Activated CD4-positive, CD25-positive, alpha-beta regulatory T cell treated with anti-CD3 and anti-CD28 coated beads, Interleukin-2, amount 50 U/mL, for 72 hours (primary cell): ENCODE measurements around the gene ATP2B2.
"Not testable (repeated sequence)": the region's sequence is repeated elsewhere in the genome, so short reads cannot be mapped to it uniquely, and the experiment has no call there.

Experiments
- DNase-seq: peaks from one replicate; pipeline ENCODE4 v3.0.0; 2021

Gene ATP2B2

GRCh38 chr3:10505050-10505790, at the start of gene ATP2B2:
ATP2B2 (minus strand) TSS chr3:10505586; CDS start chr3:10449543, 56,043 bp downstream.
- no peak for DNase-seq

GRCh38 chr3:10554746-10555145, 49.4 kb upstream of the ATP2B2 start:
- no peak for DNase-seq

- DNase-seq, result no peak
Observed at GRCh38 chr3:10554236-10554611, 48.8 kb upstream of the ATP2B2 start.

GRCh38 chr3:10553591-10554235, 48.3 kb upstream of the ATP2B2 start:
- no peak for DNase-seq

- DNase-seq, result no peak
Observed at GRCh38 chr3:10552631-10552943, 47.2 kb upstream of the ATP2B2 start.

GRCh38 chr3:10551821-10552630, 46.6 kb upstream of the ATP2B2 start:
- peak; percentile 75 for DNase-seq

GRCh38 chr3:10551139-10551538, 45.8 kb upstream of the ATP2B2 start:
- no peak for DNase-seq

GRCh38 chr3:10550705-10551104, 45.3 kb upstream of the ATP2B2 start:
- DNase-seq, result no peak

GRCh38 chr3:10549617-10550230, 44.3 kb upstream of the ATP2B2 start:
- DNase-seq, result no peak

- DNase-seq, result no peak
Observed at GRCh38 chr3:10548992-10549391, 43.6 kb upstream of the ATP2B2 start.

GRCh38 chr3:10547841-10548783, 42.7 kb upstream of the ATP2B2 start:
- DNase-seq, result no peak

- no peak for DNase-seq
Observed at GRCh38 chr3:10547413-10547812, 42.0 kb upstream of the ATP2B2 start.

GRCh38 chr3:10546820-10547263, 41.5 kb upstream of the ATP2B2 start:
- DNase-seq, result no peak

GRCh38 chr3:10546181-10546624, 40.8 kb upstream of the ATP2B2 start:
- DNase-seq, result no peak

- no peak for DNase-seq
Observed at GRCh38 chr3:10542518-10542917, 37.1 kb upstream of the ATP2B2 start.

GRCh38 chr3:10540347-10540746, 35.0 kb upstream of the ATP2B2 start:
- DNase-seq, result not testable (repeated sequence)

GRCh38 chr3:10534066-10534465, 28.7 kb upstream of the ATP2B2 start:
- DNase-seq, result peak; percentile 11

GRCh38 chr3:10533737-10534023, 28.3 kb upstream of the ATP2B2 start:
- DNase-seq, result no peak

- peak; percentile 19 for DNase-seq
Observed at GRCh38 chr3:10532939-10533736, 27.8 kb upstream of the ATP2B2 start.

- DNase-seq, result no peak
Observed at GRCh38 chr3:10531031-10531430, 25.6 kb upstream of the ATP2B2 start.

- peak; percentile 18 for DNase-seq
Observed at GRCh38 chr3:10530241-10530640, 24.9 kb upstream of the ATP2B2 start.
